ENCODE measurements around the gene BBS12.

Gene BBS12

GRCh38 chr4:122710434-122711308 lies 21.8 kb upstream of the BBS12 start:
- no peak for TF ChIP-seq CTCF (IDR thresholded peaks at IDR 0.05; ENCODE audit: insufficient read depth, low read depth, low read length, missing control alignments)
- peak; percentile 28 for DNase-seq (ENCODE audit: low read depth)
- no peak overlapping the region for H3K4me3 ChIP-seq (ENCODE audit: low read length)

- TF ChIP-seq CTCF (IDR thresholded peaks at IDR 0.05; ENCODE audit: insufficient read depth, low read depth, low read length, missing control alignments) = no peak
- H3K4me3 ChIP-seq (ENCODE audit: low read length) = no peak overlapping the region
- no peak for DNase-seq (ENCODE audit: low read depth)
Observed at GRCh38 chr4:122711919-122712318, 20.6 kb upstream of the BBS12 start.

GRCh38 chr4:122712782-122713181 lies 19.7 kb upstream of the BBS12 start:
- TF ChIP-seq CTCF (IDR thresholded peaks at IDR 0.05; ENCODE audit: insufficient read depth, low read depth, low read length, missing control alignments) = no peak
- peak; percentile 44 for DNase-seq (ENCODE audit: low read depth)
- H3K4me3 ChIP-seq (ENCODE audit: low read length) = no peak overlapping the region

GRCh38 chr4:122715221-122715620 lies 17.3 kb upstream of the BBS12 start:
- no peak for TF ChIP-seq CTCF (IDR thresholded peaks at IDR 0.05; ENCODE audit: insufficient read depth, low read depth, low read length, missing control alignments)
- no peak for DNase-seq (ENCODE audit: low read depth)
- H3K4me3 ChIP-seq (ENCODE audit: low read length) = no peak overlapping the region

- H3K4me3 ChIP-seq (ENCODE audit: low read length) = no peak overlapping the region
- TF ChIP-seq CTCF (IDR thresholded peaks at IDR 0.05; ENCODE audit: insufficient read depth, low read depth, low read length, missing control alignments) = peak; percentile 98
- DNase-seq (ENCODE audit: low read depth) = peak; percentile 81
Observed at GRCh38 chr4:122716825-122717448, 15.6 kb upstream of the BBS12 start.

- TF ChIP-seq CTCF (IDR thresholded peaks at IDR 0.05; ENCODE audit: insufficient read depth, low read depth, low read length, missing control alignments) = no peak
- H3K4me3 ChIP-seq (ENCODE audit: low read length) = no peak overlapping the region
- DNase-seq (ENCODE audit: low read depth) = no peak
Observed at GRCh38 chr4:122718281-122718680, 14.2 kb upstream of the BBS12 start.

Measured in epithelial cell of esophagus (primary cell).